CMK (cell line): ENCODE results near the gene HNRNPH2.

Experiments used
- DNase-seq: peaks from one replicate; pipeline ENCODE4 v3.0.0-alpha.2; 2010; ENCODE audit warnings: low read depth

Gene HNRNPH2, protein sequence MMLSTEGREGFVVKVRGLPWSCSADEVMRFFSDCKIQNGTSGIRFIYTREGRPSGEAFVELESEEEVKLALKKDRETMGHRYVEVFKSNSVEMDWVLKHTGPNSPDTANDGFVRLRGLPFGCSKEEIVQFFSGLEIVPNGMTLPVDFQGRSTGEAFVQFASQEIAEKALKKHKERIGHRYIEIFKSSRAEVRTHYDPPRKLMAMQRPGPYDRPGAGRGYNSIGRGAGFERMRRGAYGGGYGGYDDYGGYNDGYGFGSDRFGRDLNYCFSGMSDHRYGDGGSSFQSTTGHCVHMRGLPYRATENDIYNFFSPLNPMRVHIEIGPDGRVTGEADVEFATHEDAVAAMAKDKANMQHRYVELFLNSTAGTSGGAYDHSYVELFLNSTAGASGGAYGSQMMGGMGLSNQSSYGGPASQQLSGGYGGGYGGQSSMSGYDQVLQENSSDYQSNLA

GRCh38 chrX:101407748-101408531 is at the start of gene HNRNPH2, which contains the start of gene GLA:
HNRNPH2 (plus strand) TSS chrX:101408222; CDS start chrX:101411989, 3,767 bp downstream.
GLA (minus strand) TSS chrX:101407925; CDS start chrX:101407903, 22 bp downstream.
- DNase-seq, result peak; percentile 93

DNA sequence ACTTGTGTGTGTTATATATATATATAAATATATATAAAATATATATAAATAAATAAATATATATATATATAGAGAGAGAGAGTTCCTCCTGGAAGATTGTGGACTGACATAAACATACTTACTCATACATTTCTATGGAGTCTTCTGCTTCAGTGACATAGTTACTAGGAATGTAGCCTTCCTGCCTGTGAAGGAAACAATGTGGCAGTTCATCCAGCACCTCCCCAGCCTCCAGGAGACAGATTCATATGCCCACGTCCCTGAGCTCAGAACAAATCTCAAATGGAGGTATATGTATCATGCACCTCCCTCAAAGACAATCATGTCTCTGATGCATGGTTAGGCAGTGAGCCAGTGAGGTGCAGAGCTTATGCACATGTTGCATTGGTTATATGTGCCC is 48.1 kb upstream of the HNRNPH2 start:
- DNase-seq, result no peak

DNA sequence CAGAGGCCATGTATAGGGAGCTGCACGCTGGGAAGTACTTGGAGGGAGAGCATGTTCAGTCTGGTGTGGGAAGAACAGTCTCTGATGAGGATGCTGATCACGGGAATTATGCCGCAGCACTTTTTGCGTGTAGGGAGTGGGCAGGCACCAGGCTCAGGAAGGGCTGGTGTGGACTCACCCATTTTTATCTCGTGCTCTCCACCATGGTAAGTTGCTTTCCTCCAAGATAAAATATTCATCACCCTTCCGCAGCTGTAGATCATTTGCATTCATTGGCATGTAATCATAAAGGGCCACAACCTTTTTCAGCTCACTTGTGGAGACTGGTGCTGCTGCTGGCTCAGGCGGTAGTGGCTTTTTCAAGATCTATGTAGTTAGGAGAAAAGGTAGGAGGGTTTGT is 47.6 kb upstream of the HNRNPH2 start:
- no peak for DNase-seq

DNA sequence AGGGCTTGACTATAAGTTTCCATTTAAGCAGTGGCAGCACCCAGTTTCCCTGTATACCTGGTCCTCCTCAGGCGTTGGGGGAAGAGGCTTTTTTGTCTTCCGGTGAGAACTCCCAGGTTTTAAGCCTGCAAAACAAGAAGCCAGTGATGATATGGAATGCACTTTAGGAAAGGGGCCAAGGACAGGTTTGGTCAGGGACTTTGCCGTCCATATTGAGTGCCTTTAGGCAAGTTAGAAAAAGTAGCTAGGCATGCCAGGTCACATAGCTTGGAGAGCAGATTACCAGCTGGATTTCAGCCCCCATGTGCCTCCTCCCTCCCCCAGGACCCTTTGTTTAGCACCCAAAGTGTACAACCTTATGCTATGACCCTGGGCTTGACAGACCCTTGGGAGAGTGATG is 45.9 kb upstream of the HNRNPH2 start:
- DNase-seq, result no peak

GRCh38 chrX:101362757-101363156 is 45.3 kb upstream of the HNRNPH2 start:
- no peak for DNase-seq

GRCh38 chrX:101365301-101365795 is 42.7 kb upstream of the HNRNPH2 start:
- no peak for DNase-seq

- DNase-seq, result no peak
Observed at GRCh38 chrX:101368800-101369199, 39.2 kb upstream of the HNRNPH2 start.

- no peak for DNase-seq
Observed at GRCh38 chrX:101369687-101370086, 38.3 kb upstream of the HNRNPH2 start.

- no peak for DNase-seq
Observed at GRCh38 chrX:101370888-101371504, 37.0 kb upstream of the HNRNPH2 start.

DNA sequence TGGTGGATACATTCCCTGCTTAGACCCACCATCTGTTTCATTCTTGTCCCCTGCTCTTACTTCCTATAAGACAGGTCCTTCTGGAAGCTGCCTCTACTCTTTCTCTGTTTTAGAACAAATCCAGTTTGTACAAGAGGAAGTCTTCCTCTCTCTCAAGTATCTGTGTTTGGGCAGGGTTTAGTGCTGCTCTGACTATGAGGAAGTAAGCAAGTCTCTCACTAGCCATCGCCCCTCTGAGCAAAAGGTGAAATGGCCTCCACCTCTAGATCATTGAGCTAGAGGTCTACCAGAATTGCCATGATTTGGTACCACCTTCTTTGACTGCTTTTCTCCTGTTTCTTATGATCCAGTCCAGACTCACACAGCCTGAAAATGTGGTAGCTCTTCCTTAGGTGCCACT is 30.5 kb upstream of the HNRNPH2 start:
- DNase-seq, result no peak

GRCh38 chrX:101383679-101384205 is 24.3 kb upstream of the HNRNPH2 start:
- DNase-seq, result no peak

DNA sequence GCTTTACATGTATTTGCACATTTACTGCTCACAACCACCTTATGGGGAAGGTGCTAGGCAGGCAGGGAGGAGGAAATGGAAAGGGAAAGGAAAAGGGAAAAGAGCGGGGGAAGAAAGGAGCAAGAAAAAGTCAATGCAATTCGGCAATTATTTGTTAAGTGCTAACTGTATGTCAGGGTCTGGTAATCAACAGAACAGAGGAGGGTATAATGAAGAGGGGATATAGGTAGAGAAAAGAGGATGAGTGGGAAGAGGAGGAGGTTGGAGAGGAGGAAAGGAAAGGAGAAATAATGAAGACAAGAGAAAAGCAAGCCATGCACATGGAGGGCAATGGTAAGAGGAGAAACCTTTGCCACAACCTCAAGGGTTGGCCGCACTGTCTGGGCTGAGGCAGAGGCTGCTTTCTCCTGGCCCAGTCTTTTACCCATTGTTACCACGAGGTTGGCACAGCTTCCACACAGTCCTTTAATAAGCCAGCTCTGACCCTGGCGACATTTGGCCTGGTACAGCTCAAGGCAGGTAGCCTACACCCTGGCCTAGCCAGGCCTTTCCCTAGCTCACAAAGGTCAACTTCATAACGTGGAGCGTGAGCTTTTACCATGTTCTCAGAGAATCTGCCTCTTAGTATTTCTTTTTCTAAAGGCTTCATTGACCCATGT is 22.9 kb upstream of the HNRNPH2 start:
- no peak for DNase-seq

DNA sequence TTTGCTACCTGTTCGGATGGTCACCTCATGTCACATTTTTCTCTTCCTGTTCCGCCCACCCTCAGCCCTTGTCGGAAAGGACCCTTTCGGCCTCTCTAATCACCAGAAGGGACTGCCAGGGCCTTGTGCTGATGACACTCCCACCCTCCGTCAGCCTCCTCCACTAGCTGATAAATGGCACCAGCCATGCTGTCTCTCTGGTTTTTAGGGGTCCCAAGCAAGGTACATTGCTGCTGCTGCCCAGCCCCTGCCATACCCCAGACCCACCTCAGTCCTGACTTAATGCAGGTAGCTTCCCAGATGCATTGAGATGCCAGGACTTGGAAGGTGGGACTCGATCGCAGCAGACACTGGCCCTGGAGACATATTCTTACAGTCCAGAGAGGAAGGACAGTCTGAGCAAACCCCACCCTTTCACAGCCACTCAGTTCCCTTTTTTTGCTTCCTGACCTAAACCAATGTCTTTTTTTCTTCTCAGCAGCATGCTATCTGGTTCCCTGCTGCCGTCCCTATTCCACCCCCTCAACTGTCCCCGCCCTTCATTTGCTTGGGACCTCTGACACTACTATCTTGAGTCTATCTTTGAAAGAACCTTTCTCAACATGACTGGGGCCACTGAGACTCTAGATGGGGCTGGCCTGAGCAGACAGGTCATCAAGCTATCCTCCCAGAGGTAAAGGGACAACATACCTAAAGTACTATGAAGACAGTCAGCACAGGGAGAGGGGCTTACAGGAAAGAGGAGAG is 22.1 kb upstream of the HNRNPH2 start, which contains the start of gene BTK:
Gene BTK, minus strand, starts transcription at position 397 of the 747 bp plus-strand sequence. CDS start 10,907 bp downstream, outside the sequence.
- DNase-seq, result no peak

- no peak for DNase-seq
Observed at GRCh38 chrX:101386542-101386885, 21.5 kb upstream of the HNRNPH2 start.

DNA sequence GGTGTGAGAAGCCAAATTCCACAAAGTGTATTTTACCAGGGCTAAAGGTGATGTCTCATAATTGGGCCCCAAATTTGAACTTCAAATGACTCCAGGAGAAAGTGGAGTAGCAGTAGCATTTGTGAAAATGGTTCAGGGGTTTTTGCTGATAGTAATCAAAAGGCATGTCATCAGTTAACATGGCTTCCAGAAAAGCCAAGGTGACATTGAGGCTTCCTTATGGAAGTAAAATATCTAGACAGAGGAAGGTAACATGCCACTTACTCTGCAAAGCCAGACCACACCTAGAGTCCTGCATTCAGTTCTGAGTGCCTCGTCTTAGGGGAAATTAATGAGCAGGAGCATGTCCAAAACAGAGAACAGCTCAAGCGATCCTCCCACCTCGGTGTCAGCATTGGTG is 19.4 kb upstream of the HNRNPH2 start:
- no peak for DNase-seq

DNA sequence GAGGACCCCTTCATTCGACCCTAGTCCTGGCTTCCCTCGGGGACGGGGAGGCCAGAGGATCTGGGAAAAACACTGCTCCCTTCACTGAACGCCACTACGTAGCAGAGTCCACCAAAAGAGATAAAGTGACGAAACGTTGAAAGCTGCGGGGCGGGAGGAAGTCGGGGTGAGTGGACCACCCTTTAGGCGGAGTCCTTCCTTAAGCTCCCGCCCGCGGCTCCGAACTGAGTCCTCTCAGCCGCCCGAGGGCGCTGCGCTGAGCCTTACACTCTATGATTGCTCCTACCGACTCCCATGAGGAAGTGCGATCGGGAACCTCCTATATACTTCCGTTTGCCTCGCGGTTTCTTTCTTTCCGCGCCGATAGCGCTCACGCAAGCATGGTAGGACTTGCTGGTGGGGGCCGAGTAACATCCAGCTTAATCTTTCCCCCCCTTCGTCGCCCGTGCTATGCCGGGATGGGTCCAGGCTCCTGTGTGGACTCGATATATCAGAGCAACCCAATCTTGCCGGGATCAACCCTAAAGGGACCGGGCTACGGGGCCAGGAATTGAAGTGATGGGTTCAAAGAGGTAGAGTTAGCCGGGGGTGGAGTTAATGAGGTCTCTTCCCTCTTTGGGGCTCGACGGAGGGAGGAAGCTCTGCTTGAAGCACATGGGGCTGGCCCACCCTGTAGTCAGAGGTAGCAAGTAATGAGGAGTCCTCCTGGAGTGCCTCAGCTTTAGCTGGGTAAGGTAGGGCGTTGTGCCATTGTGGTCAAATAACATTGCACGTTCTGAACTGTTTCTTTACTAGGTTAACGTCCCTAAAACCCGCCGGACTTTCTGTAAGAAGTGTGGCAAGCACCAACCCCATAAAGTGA is 17.1 kb upstream of the HNRNPH2 start, which contains the start of gene RPL36A:
Gene RPL36A, plus strand, starts transcription at position 348 of the 862 bp plus-strand sequence. Its CDS starts 33 bp downstream, at position 381.
- DNase-seq, result peak; percentile 86

- DNase-seq, result no peak
Observed at GRCh38 chrX:101391831-101392230, 16.2 kb upstream of the HNRNPH2 start.

GRCh38 chrX:101393530-101394305 is 14.3 kb upstream of the HNRNPH2 start:
- no peak for DNase-seq

DNA sequence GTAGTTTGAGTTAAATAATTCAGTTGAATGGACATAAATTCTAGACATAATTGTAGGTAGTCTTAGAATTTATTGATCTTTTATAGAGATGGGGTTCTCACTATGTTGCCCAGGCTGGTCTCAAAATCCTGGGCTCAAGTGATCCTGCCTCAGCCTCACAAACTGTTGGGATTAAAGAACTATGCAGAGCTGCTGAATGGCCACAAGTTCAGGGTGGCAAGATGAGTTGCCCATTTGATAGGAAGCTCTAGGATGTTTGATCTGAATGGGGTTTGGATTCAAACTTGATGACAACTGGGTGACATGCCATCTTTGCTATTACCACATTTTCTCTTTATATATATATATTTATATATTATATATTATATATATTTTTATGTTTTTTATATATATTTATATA is 13.7 kb upstream of the HNRNPH2 start:
- DNase-seq, result no peak
